Measurements from ENCODE around the gene MLLT1.

Gene MLLT1

GRCh38 chr19:6253954-6254733 lies 25.6 kb downstream of the MLLT1 start:
- no peak for DNase-seq

GRCh38 chr19:6252066-6252465 lies 27.7 kb downstream of the MLLT1 start:
- DNase-seq = no peak

- DNase-seq = no peak
Measured at GRCh38 chr19:6250909-6251308, 28.9 kb downstream of the MLLT1 start.

GRCh38 chr19:6250024-6250615 lies 29.7 kb downstream of the MLLT1 start:
- DNase-seq = no peak

GRCh38 chr19:6249296-6249695 lies 30.5 kb downstream of the MLLT1 start:
- DNase-seq = no peak

GRCh38 chr19:6248844-6249243 lies 30.9 kb downstream of the MLLT1 start:
- DNase-seq = no peak

- no peak for DNase-seq
Measured at GRCh38 chr19:6248341-6248740, 31.4 kb downstream of the MLLT1 start.

- DNase-seq = no peak
Measured at GRCh38 chr19:6247007-6247288, 32.8 kb downstream of the MLLT1 start.

GRCh38 chr19:6246174-6247006 lies 33.4 kb downstream of the MLLT1 start:
- no peak for DNase-seq

GRCh38 chr19:6242677-6243076 lies 37.1 kb downstream of the MLLT1 start:
- DNase-seq = no peak

GRCh38 chr19:6241680-6242377 lies 37.9 kb downstream of the MLLT1 start:
- DNase-seq = no peak

GRCh38 chr19:6241056-6241455 lies 38.7 kb downstream of the MLLT1 start:
- no peak for DNase-seq

GRCh38 chr19:6239871-6240676 lies 39.7 kb downstream of the MLLT1 start:
- no peak for DNase-seq

GRCh38 chr19:6239401-6239844 lies 40.4 kb downstream of the MLLT1 start:
- DNase-seq = no peak

- DNase-seq = no peak
Measured at GRCh38 chr19:6238643-6239281, 41.0 kb downstream of the MLLT1 start.

GRCh38 chr19:6238256-6238642 lies 41.5 kb downstream of the MLLT1 start:
- no peak for DNase-seq

- no peak for DNase-seq
Measured at GRCh38 chr19:6236310-6237291, 43.2 kb downstream of the MLLT1 start.

- DNase-seq = no peak
Measured at GRCh38 chr19:6235031-6235951, 44.5 kb downstream of the MLLT1 start.

GRCh38 chr19:6234527-6234926 lies 45.2 kb downstream of the MLLT1 start:
- DNase-seq = no peak

Data from activated CD4-positive, alpha-beta T cell treated with anti-CD3 and anti-CD28 coated beads, Interleukin-2, Interleukin-6, amounts not matched to agents 100 ng/mL and 50 ng/mL, durations not matched to agents 16 hours and 8 hours (primary cell).